Measurements from ENCODE around the gene SETD2. TPM values are rescaled to one million over a fixed set of nuclear protein-coding genes. Genes with fewer than 3 reads are reported as not detected.

SETD2 gene
- total RNA-seq, 4 donors from 2014 or later, result 35.7 to 48.5 (median 40.4) TPM

DNA sequence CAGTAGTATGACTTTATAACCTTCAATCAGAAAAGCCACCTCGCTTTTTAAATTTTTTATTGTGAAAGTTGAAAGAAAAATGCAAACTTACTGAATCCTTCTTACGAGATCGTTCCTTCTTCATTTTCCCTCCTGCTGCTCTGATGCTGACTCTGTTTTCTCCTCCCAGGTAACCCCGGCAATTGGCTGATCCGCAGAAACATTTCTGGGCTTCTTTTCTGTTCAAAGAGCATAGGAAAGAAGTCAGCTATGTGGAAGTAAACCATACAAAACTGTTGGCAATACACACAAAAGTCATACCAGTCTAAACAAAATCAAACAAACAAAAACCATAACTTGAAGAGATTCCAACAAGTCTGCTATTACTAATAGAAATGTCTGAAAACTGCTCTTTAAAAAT is 66.0 kb downstream of the SETD2 start:
- Histone ChIP-seq H3K4me1 (peaks cover 1 to 4% of the 10 kb centered on the region in 2 donors), H3K27ac (no peak overlapping the region), H3K4me3 (no peak overlapping the region), H3K9me3 (no peaks in the 10 kb centered on the region), H3K27me3 (no peaks in the 10 kb centered on the region), H3K36me3 (peaks cover 0 to 22% of the 10 kb centered on the region in 2 donors)
- in situ Hi-C loops (cut with MboI; ENCODE audit: low sequenced_read_pairs in 4 of 4) (no loop called here), intact Hi-C loops (cut with DNase I; ENCODE audit: low total_unique reads) (no loop called here)
- TF ChIP-seq CTCF (IDR thresholded peaks at IDR 0.05 in 4 of 5, conservative IDR thresholded peaks at IDR 0.05 in 1 of 5) (no peak), POLR2A (IDR thresholded peaks at IDR 0.05) (no peak)
- no peak for DNase-seq
- ATAC-seq, result no peak

DNA sequence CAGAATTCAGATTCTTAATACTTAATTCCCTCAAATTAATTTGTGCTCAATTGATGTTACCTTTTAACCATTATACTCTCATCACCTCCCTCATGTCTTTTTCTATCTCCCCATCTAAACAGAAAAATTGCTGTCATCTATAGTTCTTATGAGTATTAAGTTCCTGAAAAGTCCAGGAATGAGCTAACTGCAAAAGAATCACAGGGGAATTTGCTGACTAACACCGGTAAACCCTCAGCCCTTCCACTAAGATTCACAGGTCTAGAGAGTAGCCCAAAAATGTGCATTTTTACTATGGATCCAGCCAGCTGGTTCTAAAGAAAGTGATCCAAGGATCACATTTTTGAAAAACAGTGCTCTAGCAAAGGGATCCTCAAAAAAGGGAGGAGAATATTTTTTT is 67.0 kb downstream of the SETD2 start:
- peaks cover 0 to 18% of the 10 kb centered on the region in 2 donors for H3K36me3 ChIP-seq
- no peak overlapping the region for H3K4me3 ChIP-seq
- no peaks in the 10 kb centered on the region for H3K9me3 ChIP-seq
- TF ChIP-seq POLR2A (IDR thresholded peaks at IDR 0.05), result no peak
- DNase-seq, result no peak
- no peaks in the 10 kb centered on the region for H3K4me1 ChIP-seq
- ATAC-seq, result no peak
- no peak overlapping the region for H3K27ac ChIP-seq
- intact Hi-C loops (cut with DNase I; ENCODE audit: low total_unique reads) (no loop called here), in situ Hi-C loops (cut with MboI; ENCODE audit: low sequenced_read_pairs in 4 of 4) (no loop called here)
- H3K27me3 ChIP-seq, result no peaks in the 10 kb centered on the region

GRCh38 chr3:47092090-47092489 is 71.8 kb downstream of the SETD2 start:
- TF ChIP-seq POLR2A (IDR thresholded peaks at IDR 0.05) (no peak), CTCF (IDR thresholded peaks at IDR 0.05 in 4 of 5, conservative IDR thresholded peaks at IDR 0.05 in 1 of 5) (no peak)
- no peak for ATAC-seq
- in situ Hi-C loops (cut with MboI; ENCODE audit: low sequenced_read_pairs in 4 of 4), result no loop called here
- H3K36me3 ChIP-seq, result peaks cover 0 to 13% of the 10 kb centered on the region in 2 donors
- no peaks in the 10 kb centered on the region for H3K4me1 ChIP-seq
- DNase-seq, result no peak
- intact Hi-C loops (cut with DNase I; ENCODE audit: low total_unique reads), result no loop called here
- H3K9me3 ChIP-seq, result no peaks in the 10 kb centered on the region
- no peak overlapping the region for H3K4me3 ChIP-seq
- no peaks in the 10 kb centered on the region for H3K27me3 ChIP-seq
- no peak overlapping the region for H3K27ac ChIP-seq

- no peak for TF ChIP-seq CTCF (IDR thresholded peaks at IDR 0.05 in 4 of 5, conservative IDR thresholded peaks at IDR 0.05 in 1 of 5)
- TF ChIP-seq POLR2A (IDR thresholded peaks at IDR 0.05), result no peak
- H3K4me3 ChIP-seq, result no peak overlapping the region
- in situ Hi-C loops (cut with MboI; ENCODE audit: low sequenced_read_pairs in 4 of 4) (no loop called here), intact Hi-C loops (cut with DNase I; ENCODE audit: low total_unique reads) (no loop called here)
- H3K36me3 ChIP-seq, result peaks cover 0 to 25% of the 10 kb centered on the region in 2 donors
- no peaks in the 10 kb centered on the region for H3K9me3 ChIP-seq
- no peak for ATAC-seq
- no peak overlapping the region for H3K27ac ChIP-seq
- no peaks in the 10 kb centered on the region for H3K4me1 ChIP-seq
- no peak for DNase-seq
- no peaks in the 10 kb centered on the region for H3K27me3 ChIP-seq
Observed at GRCh38 chr3:47089630-47090029, 74.3 kb downstream of the SETD2 start.

DNA sequence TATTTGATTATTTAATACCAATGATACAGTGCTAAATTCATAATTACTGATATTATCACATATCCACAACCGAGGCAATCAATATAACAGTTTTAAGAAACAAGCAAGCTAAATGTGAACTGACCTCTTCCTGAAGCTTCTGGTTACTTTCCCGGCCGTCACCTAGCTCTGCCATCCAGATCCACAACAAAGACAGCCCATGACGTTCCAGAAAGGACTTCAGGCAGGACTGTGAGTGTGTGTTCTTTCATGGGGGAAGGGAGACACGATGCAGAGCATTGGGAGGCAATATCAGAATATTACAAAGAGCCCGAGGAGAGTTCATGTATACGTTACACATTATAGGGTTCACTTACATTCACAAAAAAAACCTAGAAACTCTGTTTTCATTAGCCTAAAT is 77.8 kb downstream of the SETD2 start:
- no peak overlapping the region for H3K27ac ChIP-seq
- H3K4me1 ChIP-seq, result no peaks in the 10 kb centered on the region
- no peaks in the 10 kb centered on the region for H3K9me3 ChIP-seq
- no peaks in the 10 kb centered on the region for H3K27me3 ChIP-seq
- intact Hi-C loops (cut with DNase I; ENCODE audit: low total_unique reads) (no loop called here), in situ Hi-C loops (cut with MboI; ENCODE audit: low sequenced_read_pairs in 4 of 4) (no loop called here)
- TF ChIP-seq CTCF (IDR thresholded peaks at IDR 0.05 in 4 of 5, conservative IDR thresholded peaks at IDR 0.05 in 1 of 5), result no peak
- TF ChIP-seq POLR2A (IDR thresholded peaks at IDR 0.05), result no peak
- DNase-seq (no peak), ATAC-seq (no peak)
- H3K36me3 ChIP-seq, result peaks cover 2 to 44% of the 10 kb centered on the region in 2 donors
- no peak overlapping the region for H3K4me3 ChIP-seq

Measured in gastrocnemius medialis (tissue), 4 donors.